GM06990 (cell line): ENCODE results near the gene LRMDA.
"Not testable (repeated sequence)": the region's sequence is repeated elsewhere in the genome, so short reads cannot be mapped to it uniquely, and the experiment has no call there.

Experiments
- DNase-seq: peaks from one replicate; pipeline ENCODE4 v3.0.0-alpha.2; 2011; ENCODE audit not compliant: insufficient read length; ENCODE audit errors: extremely low read depth
- H3K27me3 ChIP-seq: replicated peaks from 2 replicates; pipeline ENCODE4 v1.6.0; 2011; ENCODE audit warnings: low read length; ENCODE audit not compliant: control insufficient read depth, insufficient read depth
- H3K36me3 ChIP-seq: 2 replicates; pipeline ENCODE4 v1.5.1; 2011; ENCODE audit warnings: low read length; ENCODE audit not compliant: control insufficient read depth, insufficient read depth
- H3K4me3 ChIP-seq: replicated peaks from 2 replicates; pipeline ENCODE4 v1.5.1; 2011; ENCODE audit warnings: low read depth, mild to moderate bottlenecking, control low read depth, low read length
- CTCF ChIP-seq: IDR thresholded peaks from 2 replicates; pipeline ENCODE4 v1.5.1; 2011; ENCODE audit warnings: low read length, control low read depth, mild to moderate bottlenecking, inconsistent platforms; ENCODE audit not compliant: insufficient read depth, poor library complexity, severe bottlenecking

LRMDA gene

GRCh38 chr10:75619635-75620034 lies 188.2 kb downstream of the LRMDA start:
- no peaks in the 10 kb centered on the region for H3K36me3 ChIP-seq
- DNase-seq = no peak
- no peak overlapping the region for H3K4me3 ChIP-seq
- H3K27me3 ChIP-seq = no peaks in the 10 kb centered on the region; the same call in 1 of the 2 replicates
- no peak for TF ChIP-seq CTCF

GRCh38 chr10:75620356-75620755 lies 188.9 kb downstream of the LRMDA start:
- no peak for DNase-seq
- Histone ChIP-seq H3K27me3 (no peaks in the 10 kb centered on the region; the same call in 1 of the 2 replicates), H3K4me3 (no peak overlapping the region), H3K36me3 (no peaks in the 10 kb centered on the region)
- no peak for TF ChIP-seq CTCF

- not testable (repeated sequence) for DNase-seq, H3K36me3 ChIP-seq, H3K4me3 ChIP-seq, H3K27me3 ChIP-seq
Observed at GRCh38 chr10:75621003-75621402, 189.6 kb downstream of the LRMDA start.

GRCh38 chr10:75622503-75622902 lies 191.1 kb downstream of the LRMDA start:
- no peaks in the 10 kb centered on the region; the same call in 1 of the 2 replicates for H3K27me3 ChIP-seq
- no peak for DNase-seq
- H3K36me3 ChIP-seq = no peaks in the 10 kb centered on the region
- no peak overlapping the region for H3K4me3 ChIP-seq
- TF ChIP-seq CTCF = no peak

DNA sequence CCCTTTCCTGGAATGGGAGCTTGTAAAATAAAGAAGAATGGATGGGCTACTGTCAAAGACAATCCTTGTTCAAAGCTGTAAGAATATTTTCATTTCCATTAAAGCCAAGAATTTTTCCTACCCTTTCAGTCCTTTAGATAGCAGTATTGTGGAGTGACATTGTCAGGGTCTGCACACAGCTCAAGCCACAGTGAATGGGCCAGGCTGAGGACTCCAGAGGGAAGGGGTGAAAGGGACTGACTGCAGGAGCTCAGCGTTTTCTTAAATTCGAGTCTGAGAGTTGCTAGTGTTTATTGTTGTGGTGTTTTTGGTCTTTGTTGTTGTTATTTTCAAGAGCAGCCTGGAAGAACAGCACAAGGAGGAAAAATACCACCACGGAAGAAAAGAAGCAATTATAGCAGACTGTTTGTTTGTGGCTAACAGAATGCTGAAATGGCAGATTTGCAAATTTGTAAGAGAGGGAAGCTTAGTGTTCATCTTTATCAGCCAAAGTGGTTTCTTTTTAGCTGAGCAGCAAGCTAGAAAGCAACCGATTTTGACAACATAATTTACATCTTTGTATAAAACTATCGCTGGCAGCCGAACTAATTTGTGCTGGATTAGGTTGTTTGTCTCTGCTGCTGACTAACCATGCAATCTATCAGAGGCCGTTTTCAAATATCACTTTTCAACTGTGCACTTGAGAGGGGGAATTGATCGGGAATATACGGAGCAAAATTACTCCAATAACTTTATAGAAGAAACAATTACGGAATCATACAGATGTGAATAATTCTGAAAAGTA lies 192.1 kb downstream of the LRMDA start:
- Histone ChIP-seq H3K36me3 (no peaks in the 10 kb centered on the region), H3K27me3 (no peaks in the 10 kb centered on the region; the same call in 1 of the 2 replicates), H3K4me3 (no peak overlapping the region)
- DNase-seq = no peak
- TF ChIP-seq CTCF = no peak

- no peak for TF ChIP-seq CTCF
- Histone ChIP-seq H3K4me3 (no peak overlapping the region), H3K36me3 (no peaks in the 10 kb centered on the region), H3K27me3 (no peaks in the 10 kb centered on the region; the same call in 1 of the 2 replicates)
- no peak for DNase-seq
Observed at GRCh38 chr10:75624638-75625037, 193.2 kb downstream of the LRMDA start.
